GM18508 (cell line): Measurements from ENCODE around the gene FRMPD3.

Experiments
- ATAC-seq: cut with Tn5 transposase; IDR thresholded peaks from one replicate; pipeline ENCODE4 v1.9.1; 2021; ENCODE audit warnings: moderate number of reproducible peaks; ENCODE audit not compliant: insufficient read depth, unreplicated experiment

Gene FRMPD3

DNA sequence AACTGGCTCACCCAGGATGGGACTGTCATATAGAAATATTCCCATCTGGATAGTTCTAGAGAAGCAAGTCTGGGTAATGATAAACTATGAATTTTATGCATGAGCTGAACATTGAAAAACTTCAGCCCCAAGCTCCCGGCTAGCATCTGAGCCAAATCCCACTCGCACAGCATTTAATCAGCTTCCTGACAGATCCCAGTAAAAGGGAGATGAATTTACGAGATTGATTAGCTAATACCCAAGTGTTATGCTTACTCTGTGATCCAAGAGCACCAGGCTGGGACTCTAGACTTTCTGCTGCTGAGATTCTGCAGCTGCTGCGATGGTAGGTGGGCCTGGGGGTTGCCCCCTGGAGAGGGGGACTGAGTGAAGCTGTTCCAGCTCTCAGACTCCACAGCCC, 28.0 kb downstream of the FRMPD3 start:
- ATAC-seq = no peak

DNA sequence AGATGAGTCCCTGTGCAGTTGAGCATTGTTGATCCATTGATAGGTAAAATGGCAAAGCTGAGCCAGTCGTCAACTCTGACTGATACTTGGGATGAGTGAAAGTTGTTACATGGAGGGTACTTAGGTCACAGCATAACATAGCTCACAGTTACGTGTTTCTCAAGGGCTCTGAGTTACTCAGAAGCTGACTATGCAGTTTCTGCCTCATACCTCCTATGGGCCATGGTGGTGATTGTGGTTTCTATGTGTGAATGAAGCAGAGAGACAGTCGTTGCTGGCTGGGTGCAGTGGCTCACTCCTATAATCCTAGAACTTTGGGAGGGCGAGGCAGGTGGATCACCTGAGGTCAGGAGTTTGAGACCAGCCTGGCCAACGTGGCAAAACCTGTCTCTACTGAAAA, 30.8 kb downstream of the FRMPD3 start:
- no peak for ATAC-seq

DNA sequence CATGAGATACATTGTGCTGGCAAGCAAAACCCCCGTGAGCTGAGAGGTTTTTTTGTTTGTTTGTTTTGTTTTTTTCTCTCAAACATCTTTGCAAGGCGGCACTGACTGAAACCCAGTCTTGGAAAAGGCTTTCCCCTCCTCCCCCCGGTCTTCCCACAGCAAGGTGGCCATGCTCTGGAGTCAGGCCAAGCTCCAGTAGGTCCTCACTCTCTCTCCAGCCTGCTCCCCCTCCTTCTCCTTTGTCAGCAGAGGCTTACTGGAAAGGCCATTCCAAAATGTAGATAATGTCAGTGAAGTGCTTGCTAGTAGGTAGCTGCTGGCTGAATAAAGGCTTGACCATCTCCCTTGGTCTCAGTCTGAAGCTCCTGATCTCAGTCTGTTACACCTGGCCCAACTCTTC, 32.6 kb downstream of the FRMPD3 start:
- no peak for ATAC-seq

DNA sequence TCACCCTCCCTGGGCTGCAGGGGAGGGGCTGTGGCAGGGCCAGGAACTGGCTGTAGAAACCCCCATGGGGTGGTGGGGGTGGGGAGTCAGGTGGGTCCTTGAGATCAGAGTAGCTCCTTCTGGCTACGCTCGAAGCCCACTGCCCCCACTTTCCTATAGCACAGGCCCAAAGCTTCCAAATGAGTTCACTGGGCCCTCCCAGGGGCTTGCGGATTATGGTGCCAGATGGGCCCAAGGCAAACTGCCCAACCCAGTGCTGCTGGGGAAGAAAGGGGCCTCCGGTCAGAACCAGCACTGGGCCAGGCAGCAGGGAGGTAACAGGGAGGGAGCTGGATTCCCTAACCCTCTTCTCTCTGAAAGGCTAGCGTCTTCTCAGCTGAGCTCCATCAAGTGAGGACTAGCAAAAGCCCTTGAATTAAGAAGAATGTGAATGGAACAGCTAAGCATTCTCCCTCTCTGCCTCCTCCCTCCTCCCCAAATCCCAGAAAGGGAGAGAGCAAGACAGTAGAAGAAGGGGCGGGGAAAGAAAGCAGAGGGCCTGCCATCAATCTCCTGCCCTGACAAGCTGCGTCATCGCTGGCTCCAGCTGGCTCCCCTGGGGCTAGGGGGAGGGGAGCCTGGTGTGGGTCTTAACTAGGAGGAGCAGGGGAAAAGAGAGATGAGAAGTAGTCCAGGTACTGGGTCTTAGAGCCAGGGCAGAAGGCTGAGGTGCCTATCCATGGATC, 34.7 kb downstream of the FRMPD3 start:
- ATAC-seq = no peak

DNA sequence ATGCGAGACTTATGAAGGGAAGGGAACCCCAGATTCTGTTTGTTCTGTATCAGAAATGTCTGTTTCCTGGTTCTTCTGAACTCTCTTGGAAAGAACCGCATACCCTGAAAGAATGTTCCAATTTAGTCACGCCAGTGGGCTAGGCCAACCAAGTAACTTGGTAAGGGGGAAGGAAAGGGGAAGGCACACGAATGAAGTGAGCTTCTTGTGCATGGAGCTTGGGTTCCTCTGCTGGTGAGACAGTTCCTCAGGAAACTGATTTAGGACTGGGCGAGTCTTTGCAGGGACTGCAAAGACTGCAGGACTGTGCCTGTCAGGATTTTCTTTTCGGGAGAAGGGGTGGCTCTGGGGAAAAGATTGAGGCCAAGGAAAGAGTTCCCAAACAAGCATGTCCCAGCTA, 35.6 kb downstream of the FRMPD3 start:
- no peak for ATAC-seq

DNA sequence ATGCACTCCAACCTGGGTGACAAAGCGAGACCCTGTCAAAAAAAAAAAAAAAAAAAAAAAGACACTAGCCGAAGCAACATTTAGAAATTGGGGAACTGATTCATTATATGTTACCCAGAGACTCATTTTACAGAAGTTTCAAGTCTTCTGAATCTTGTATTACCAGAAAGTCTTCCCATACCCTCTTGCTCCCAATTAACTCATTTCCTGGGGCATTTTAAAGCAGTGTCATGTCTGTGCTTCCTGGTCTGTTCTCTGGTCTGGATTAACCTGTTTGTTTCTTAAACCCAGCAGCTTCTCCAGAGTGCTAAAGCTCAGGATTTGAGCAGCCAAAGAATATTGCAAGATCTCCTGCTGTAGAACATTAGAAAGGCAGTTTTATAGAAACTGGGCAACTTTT, 43.7 kb downstream of the FRMPD3 start:
- no peak for ATAC-seq

DNA sequence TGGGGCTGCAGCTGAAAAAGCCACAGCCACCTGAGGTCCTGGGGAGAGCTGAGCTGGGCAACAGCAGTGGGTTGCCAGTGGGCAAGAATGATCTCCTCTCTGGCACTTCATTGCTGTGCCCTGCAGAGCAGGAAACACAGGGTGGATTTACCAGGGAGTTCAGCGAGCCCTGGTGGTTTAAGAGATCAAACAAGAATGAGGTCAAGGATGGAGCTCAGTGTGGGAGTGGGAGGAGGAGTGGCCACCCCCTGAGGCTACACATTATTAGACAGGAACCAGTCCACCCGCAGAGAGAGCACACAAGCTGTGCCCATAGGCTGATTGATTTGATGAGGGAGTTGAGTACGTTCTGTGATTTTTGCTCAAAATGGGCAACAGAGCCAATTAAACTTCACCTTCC, 47.3 kb downstream of the FRMPD3 start:
- ATAC-seq = no peak
